GM21367 (cell line): ENCODE measurements around the gene ZNF396.

ENCODE experiments used
- ATAC-seq: cut with Tn5 transposase; IDR thresholded peaks from one replicate; pipeline ENCODE4 v1.9.1; 2021; ENCODE audit not compliant: unreplicated experiment

Gene ZNF396

GRCh38 chr18:35386600-35387100 lies 9.5 kb upstream of the ZNF396 start:
- no peak for ATAC-seq

DNA sequence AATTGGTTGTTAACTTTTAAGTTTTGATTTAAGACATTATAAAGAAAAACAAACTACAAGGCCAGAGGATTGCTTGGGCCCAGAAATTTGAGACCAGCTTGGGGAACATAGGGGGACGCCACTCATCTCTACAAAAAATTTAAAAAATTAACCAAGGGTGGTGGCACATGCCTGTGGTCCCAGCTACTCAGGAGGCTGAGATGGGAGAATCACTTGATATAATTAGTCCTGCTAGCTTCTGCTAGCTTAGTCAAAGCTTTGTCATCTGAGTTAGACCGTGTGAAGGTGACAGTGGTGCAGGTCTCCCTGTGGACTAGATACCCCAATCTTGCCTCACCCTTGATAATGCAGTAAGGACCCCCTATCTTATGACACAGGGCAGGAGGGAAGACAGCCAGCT lies 6.0 kb upstream of the ZNF396 start:
- no peak for ATAC-seq

DNA sequence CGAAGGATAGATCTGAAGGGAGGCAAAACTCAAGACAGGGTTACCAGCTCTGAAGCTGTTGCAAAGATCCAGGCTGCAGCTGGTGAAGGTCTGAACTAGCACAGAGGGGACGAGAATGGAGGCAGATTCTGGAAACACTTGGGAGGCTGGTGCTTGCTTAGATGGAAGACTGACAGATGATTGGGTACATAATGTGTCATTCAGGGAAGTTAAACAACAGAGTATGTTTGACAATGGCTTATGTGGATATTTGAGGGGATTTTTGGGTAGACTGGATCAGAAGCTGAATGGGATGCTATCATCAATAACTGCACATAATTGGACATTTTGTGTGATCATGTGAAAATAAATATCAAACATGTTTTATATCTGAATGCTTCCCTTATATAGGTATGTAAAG lies 2.3 kb upstream of the ZNF396 start:
- ATAC-seq: no peak

DNA sequence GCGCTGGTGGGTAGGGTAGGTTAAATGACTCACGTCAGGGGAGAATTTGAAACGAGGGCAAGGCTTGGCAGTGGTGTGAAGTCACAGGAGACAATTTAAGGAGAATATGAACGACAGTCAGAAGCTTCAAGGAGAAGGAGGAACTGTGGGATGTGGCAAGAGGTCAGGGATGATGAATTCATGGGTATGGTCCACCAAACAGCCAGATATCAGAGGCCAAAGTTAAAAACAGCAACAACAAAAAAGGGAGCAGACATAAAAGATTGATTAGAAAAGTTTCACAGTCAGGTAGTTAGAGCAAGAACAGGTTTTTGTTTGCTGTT lies 1.4 kb upstream of the ZNF396 start:
- ATAC-seq: no peak

DNA sequence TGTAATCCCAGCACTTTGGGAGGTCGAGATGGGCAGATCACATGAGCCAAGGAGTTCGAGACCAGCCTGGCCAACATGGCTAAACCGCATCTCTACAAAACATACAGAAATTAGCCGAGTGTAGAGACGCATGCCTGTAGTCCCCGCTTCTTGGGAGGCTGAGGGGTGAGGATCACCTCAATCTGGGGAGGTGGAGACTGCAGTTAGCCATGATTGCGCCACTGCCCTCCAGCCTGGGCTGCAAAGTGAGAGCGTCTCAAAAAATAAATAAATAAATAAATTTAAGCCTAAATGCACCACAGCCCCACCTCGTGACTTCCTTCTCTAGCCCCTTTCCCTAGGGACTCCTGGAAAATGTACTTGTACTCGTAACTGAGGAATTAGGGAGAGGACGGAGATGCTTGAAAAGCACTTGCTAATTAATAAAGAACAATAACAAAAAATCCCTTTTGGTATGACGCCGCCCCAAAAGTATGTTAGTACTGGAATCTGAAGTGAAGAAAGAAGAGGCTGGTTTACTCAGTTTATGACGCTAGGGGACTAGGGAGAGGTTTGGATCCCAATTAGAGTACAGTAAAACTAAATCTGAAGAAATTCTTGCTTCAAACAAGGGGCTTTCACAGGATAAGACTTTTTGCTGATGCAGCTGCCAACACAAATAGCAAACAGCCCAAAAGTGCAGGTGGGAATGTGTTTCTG lies 887 bp upstream of the ZNF396 start:
- no peak for ATAC-seq

DNA sequence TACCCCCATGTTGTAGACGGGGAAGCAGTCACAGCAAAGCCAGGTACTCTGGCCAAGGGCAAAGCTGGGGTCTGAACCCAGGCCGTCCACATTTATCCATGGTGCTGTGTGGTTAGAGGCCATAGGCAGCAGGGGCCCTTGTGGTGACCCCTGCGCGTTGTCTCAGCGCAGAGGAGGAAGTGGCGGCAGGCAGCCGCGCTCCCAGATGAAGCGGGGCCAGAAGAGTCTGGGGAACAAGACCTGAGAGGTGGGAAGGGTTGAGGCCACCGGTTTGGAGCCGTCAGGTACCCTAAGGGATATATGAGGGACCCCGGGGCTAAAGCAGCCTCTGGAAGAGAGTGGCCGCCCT lies 770 bp downstream of the ZNF396 start:
- ATAC-seq: peak; percentile 50

- no peak for ATAC-seq
Observed at GRCh38 chr18:35374708-35375107, 2.4 kb downstream of the ZNF396 start.

GRCh38 chr18:35371412-35372195 lies 5.5 kb downstream of the ZNF396 start:
- no peak for ATAC-seq

- ATAC-seq: no peak
Observed at GRCh38 chr18:35369126-35369525, 8.0 kb downstream of the ZNF396 start.

DNA sequence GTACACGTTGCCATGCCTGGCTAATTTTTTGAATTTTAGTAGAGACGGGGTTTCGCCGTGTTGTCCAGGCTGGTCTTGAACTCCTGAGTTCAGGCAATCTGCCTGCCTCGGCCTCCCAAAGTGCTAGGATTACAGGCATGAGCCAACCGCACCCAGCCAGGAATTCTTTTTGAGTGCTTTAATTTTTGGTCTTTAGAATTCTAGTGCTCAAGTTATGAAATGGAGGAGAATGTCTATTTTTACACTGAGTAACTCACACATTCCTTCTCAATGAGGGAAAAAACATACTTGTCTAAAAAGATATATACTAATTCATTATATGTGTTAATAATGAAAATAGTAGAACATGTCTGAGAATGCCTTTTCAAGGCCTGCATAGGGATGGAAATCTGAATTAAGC lies 8.5 kb downstream of the ZNF396 start:
- no peak for ATAC-seq

GRCh38 chr18:35362531-35362930 lies 14.6 kb downstream of the ZNF396 start:
- ATAC-seq: no peak

DNA sequence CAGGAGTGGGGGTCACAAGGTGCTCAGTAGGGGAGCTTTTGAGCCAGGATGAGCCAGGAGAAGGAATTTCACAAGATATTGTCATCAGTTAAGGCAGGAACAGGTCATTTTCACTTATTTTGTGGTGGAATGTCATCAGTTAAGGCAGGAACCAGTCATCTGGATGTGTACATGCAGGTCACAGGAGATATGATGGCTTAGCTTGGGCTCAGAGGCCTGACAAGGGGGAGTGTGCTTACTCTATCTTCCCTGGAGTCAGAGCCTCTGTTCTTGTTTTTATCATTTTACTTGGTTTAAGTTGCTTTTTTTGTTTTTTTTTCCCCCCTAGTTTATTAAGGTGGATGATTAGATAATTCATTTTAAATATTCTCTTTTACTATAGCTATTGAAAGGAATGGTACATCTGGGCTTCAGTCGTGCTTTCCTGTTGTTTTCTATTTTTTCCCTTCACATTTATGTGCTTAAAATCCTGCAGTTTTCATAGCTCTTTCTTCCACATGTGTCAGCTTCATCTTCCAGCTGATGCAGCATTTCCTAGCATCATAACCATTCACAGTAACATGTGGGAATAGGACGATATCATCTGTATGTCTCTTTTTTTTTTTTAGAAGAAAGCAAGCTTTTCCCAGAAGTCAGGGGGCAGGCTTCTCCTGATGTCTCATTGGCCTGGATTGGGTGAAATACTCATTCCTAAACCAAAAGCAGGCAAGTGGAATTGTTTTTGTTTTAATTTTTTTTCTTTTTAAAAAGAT lies 15.4 kb downstream of the ZNF396 start:
- ATAC-seq: no peak

DNA sequence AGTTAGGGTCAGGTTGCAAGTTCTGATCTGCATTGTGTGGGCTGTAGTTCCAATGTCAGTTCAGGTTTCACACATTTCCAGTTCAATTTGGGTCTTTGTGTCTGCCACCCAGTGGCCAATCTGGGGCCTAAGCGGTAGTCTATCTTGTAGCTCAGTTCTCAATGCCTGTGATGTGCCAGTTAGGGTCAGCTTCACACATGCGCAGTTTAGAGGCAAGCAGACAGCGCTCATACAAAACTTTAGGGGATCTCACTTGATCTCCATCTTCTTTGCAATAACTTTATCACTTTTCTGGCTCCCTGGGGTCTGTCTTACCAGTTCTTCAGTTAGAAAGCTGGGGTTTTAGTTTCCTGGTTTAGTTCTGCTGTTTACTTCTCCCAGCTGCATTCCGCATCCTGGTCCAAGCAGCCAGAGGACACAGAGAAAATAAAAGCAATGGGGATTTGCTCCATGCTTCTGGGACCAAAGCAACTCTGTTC lies 22.0 kb downstream of the ZNF396 start:
- peak; percentile 100 for ATAC-seq

- ATAC-seq: no peak
Observed at GRCh38 chr18:35352778-35353177, 24.4 kb downstream of the ZNF396 start.

GRCh38 chr18:35352283-35352682 lies 24.9 kb downstream of the ZNF396 start:
- no peak for ATAC-seq

GRCh38 chr18:35348001-35348400 lies 29.1 kb downstream of the ZNF396 start:
- no peak for ATAC-seq

GRCh38 chr18:35345950-35346349 lies 31.2 kb downstream of the ZNF396 start:
- ATAC-seq: no peak

- ATAC-seq: peak; percentile 24
Observed at GRCh38 chr18:35345460-35345921, 31.6 kb downstream of the ZNF396 start.

DNA sequence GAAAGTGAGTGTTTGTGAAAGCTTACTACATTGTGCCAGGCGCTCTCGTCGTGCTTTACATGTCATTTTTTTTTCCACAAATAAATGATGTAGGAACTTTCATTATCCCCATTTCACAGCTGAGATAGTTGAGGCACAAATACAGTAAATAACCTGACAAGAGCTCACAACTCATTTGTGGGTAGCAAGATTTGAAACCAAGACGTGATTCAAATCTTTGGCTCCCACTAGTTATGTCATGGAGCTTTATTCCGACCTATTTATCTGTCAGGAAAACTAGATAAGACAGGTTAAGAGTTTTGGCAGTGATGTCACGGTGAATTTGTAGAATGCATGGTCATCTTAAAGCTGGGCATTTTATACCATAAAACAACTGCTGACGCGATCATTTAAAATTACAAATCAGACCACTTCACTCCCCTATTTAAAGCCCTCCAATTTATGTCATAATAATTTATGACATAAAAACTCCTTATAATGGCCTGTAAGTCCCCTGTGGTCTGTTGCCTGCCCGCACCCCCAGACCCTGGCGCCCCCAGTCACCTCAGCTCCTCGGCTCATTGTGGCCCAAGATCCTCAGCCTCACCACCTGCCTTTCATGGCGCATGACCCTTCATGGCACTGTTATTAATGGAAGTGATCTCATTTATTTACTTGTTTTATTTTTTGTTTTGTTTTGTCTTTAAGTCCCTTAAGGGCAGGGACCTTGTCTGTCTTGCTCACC lies 32.2 kb downstream of the ZNF396 start:
- no peak for ATAC-seq

DNA sequence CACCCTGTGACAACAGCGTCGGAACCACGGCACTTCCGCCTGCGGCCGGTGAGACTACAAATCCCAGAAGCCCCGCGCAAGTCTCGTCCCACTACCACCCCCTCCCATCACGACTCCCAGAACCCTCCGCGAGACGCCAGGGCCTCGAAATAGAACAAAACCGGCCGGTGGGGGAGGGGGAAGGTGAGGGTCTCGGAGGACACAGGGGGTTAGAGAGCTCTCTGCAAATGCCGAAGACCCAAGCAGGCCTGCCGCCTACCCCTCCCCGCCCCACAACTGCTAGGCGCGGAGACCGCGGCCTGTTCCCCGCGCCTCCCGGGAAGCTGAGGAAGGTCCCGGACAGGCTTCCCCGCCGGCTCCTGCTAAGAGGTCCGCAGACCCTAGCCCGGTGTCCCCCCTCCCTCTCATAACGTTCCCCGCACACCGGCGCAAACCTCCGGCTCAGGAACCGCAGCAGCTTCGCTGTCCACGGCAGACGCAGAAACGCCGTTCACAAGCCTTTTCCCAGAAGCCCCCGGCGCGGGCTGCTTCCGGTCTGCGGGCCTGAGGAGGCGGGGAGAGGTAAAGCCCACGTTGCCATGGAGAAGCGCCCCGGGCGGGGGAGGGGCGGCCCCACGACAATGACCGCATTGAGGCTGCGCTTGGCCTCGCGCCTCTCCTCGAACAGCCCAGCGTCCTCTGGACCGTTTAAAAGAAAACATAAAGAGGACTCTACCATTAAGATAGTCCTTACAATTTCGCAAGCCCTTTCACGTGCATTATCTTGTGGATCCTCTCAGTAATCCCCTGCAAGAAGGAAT lies 33.0 kb downstream of the ZNF396 start, which contains the start of gene ZNF24:
TSS of gene ZNF24 (minus strand) at position 485 of the 800 bp plus-strand sequence. CDS start 3,770 bp downstream, outside the sequence.
- ATAC-seq: peak; percentile 88
